HK-2 (cell line): ENCODE results near the gene TMEM91.

Experiments used
- DNase-seq: peaks from one replicate; pipeline ENCODE4 v3.0.0-alpha.2; 2018; ENCODE audit not compliant: unreplicated experiment

Gene TMEM91

DNA sequence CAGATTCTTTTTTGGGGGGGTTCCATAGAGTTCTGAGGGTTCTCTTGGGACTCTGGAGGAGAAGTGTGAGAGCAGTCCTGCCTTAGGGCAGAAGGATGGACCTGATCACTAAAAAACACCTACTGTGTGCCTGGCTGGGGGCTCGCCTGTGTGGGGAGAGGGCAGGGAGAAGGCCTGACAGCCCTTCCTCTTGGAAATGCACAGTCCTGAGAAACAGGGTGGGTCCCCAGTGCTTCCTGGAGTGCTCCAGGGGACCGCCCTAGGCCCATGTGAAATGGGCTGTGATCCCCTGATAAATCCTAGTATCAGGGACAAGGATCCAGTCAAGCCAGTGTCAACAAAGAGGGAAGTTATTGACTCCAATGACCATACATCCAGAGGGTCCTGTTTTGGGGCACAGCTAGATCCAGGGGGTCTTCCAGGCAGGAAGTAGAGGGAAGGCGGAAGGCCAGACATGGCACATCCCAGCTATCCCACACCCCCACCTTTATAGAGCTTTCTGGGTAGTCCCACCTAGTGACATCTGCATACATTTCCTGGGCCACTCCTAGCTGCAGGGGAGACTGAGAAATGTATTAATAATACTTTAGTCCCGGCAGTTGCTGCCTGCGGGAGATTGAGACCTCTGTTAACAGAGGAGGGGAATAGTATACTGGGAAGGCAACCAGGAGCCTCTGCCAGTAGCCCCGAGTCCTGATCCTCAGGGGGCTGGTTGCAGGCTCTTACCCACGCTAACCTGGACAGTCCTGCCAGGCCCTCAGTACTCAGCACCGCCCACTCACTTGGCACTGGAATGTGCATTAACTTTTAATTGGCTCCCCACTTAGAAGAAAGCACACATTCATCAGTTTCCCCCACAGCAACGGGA, 35.0 kb downstream of the TMEM91 start:
- no peak for DNase-seq

DNA sequence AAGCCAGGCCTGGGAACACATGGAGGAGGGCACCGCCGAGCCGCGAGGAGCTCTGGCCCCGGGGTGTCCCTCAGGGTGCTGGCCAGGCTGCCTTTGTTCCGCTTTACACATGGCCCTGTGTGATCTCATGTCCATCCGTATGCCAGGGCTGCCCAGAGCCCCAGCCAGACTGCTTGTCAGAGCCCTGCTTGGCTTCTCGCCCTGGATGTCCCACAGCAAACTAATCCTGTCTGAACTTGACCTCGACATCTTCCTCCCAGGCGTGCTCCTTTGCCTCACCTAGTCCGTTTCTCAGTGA, 35.6 kb downstream of the TMEM91 start:
- DNase-seq: no peak

DNA sequence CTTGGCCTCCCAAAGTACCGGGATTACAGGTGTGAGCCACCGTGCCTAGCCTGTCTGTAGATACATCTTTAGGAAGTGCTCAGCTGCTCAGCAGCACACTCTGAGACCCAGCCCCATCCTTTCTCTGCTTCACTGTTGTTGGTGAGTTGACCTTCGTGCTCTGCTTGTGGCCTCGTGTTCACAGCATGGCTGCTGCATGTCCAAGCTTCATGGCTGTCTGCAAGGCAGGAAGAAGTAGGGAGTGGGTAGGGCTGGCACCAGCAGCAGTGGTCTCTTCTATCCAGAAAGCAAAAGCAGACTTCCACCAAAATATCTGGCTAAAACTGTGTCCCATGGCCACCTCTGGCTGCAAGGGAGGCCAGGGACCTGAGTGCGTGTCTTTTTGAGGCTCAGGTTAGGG, 36.6 kb downstream of the TMEM91 start:
- no peak for DNase-seq

DNA sequence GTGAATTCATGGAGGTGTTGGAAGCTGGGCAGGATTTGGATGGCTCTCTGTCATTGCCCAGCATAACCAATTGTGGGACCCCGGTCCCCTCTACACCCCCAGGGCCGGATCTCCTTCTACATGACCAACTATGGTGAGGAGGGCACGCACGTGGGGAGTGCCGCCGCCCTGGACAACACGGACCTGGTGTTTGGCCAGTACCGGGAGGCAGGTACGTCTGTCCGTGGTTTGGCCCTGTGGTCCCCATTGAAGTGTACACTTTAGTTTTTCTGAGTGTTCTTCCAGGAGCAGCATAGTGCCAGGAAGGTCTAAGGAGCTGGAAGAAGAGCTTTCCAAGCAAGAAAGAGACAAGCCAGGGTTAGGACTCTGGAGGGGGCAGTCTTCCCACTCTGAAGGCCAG, 37.6 kb downstream of the TMEM91 start:
- DNase-seq: no peak

DNA sequence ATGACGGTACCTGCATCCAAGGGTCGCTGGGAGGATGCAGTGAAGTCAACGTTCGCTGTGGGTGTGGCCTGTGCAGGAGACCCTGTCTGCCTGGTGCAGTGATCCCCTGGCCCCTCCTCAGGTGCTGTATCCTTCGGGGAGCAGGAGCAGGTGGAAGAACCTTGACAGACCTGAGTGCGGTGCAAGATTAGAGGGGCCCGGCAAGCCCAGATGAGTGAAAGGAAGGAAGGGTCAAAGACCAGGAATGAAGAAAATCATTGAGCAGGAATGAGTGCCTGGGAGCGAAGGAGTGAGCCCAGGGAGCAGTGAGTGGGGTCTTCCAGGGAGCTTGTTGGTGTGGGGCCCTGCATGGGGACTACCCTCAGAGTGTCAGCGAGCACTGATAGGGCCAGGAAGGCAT, 38.1 kb downstream of the TMEM91 start:
- no peak for DNase-seq

DNA sequence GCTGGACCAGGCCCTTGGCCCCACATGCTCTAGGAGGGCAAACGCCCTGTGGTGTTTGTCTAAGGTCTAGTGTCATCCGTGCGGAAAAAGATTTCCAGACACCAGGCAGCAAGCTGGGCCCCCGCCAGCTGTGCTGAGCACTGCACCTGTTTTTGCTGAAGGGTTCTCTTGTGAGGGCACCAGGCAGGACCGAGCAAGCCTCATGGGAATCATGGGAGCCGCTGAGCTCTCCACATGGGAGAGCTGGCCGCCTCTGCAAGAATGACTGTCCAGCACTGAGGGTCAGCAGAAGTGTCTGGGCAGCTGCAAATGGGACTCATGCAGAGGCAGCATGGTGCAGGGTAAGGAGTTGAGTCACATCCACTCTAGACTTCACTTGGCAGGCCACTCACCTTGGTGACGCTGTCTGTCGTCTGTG, 38.8 kb downstream of the TMEM91 start:
- no peak for DNase-seq

GRCh38 chr19:41416194-41416674, 39.9 kb downstream of the TMEM91 start:
- no peak for DNase-seq

GRCh38 chr19:41420101-41420880, 44.0 kb downstream of the TMEM91 start:
- no peak for DNase-seq

DNA sequence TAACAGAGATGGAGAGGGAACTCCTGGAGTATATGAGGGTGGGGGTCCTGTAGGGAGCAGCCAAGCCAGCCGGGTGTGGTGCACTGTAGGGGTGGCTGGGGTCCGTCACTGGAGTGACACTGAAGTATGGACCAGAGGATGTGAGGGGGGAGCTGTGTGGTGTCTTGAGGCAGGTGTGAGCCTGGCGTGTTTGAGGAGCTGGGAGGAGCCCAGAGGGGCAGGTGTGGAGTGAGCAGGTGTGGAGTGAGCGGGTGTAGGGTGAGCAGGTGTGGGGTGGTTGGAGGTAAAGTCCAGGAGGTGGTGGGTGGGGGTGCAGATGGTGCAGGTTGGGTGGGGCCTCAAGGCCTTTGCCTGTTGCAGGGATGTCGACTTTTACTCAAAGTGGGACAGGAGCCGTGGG, 45.0 kb downstream of the TMEM91 start:
- DNase-seq: no peak

- no peak for DNase-seq
These were observed 45.6 kb downstream of the TMEM91 start for GRCh38 chr19:41421973-41422372.

DNA sequence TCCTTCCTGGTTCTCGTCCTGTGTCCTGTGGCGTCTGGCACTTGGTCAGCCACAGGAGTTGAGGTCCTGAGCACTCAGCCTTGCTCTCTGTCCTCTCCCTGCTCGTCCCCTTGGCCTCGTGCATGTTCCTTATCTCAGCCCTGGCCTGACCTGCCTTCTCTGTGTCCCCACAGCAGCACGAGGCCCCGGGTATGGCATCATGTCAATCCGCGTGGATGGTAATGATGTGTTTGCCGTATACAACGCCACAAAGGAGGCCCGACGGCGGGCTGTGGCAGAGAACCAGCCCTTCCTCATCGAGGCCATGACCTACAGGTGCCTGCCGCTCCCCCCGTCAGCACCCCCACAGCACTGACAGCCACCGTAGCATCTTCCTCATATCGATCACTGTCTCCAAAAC, 46.1 kb downstream of the TMEM91 start:
- DNase-seq: no peak

DNA sequence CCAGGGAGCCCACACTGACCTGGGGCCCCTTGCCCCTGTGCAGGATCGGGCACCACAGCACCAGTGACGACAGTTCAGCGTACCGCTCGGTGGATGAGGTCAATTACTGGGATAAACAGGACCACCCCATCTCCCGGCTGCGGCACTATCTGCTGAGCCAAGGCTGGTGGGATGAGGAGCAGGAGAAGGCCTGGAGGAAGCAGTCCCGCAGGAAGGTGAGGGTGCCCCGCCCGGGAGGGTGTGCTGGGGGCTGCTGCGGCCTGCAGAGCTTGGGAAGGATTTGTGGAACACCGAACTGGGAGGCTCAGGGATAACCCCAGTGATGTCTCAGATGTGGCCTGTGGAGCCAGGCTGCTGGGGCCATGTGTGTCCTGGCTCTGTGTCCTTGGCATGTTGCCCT, 46.6 kb downstream of the TMEM91 start:
- DNase-seq: no peak

DNA sequence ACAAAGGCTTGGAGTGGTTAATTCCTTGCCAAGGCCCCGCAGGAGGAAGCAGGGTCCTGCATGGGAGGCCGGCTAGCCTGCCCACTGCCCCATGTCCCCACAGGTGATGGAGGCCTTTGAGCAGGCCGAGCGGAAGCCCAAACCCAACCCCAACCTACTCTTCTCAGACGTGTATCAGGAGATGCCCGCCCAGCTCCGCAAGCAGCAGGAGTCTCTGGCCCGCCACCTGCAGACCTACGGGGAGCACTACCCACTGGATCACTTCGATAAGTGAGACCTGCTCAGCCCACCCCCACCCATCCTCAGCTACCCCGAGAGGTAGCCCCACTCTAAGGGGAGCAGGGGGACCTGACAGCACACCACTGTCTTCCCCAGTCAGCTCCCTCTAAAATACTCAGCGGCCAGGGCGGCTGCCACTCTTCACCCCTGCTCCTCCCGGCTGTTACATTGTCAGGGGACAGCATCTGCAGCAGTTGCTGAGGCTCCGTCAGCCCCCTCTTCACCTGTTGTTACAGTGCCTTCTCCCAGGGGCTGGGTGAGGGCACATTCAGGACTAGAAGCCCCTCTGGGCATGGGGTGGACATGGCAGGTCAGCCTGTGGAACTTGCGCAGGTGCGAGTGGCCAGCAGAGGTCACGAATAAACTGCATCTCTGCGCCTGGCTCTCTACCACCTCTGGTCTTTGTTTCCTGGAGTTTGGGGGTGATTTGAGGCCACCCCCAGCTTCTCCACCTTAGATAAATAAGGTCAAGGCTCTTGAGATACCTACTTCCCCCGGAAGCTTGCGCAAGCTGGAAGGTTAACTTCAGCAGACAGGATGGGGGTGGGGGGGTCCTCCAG, 48.2 kb downstream of the TMEM91 start:
- no peak for DNase-seq

DNA sequence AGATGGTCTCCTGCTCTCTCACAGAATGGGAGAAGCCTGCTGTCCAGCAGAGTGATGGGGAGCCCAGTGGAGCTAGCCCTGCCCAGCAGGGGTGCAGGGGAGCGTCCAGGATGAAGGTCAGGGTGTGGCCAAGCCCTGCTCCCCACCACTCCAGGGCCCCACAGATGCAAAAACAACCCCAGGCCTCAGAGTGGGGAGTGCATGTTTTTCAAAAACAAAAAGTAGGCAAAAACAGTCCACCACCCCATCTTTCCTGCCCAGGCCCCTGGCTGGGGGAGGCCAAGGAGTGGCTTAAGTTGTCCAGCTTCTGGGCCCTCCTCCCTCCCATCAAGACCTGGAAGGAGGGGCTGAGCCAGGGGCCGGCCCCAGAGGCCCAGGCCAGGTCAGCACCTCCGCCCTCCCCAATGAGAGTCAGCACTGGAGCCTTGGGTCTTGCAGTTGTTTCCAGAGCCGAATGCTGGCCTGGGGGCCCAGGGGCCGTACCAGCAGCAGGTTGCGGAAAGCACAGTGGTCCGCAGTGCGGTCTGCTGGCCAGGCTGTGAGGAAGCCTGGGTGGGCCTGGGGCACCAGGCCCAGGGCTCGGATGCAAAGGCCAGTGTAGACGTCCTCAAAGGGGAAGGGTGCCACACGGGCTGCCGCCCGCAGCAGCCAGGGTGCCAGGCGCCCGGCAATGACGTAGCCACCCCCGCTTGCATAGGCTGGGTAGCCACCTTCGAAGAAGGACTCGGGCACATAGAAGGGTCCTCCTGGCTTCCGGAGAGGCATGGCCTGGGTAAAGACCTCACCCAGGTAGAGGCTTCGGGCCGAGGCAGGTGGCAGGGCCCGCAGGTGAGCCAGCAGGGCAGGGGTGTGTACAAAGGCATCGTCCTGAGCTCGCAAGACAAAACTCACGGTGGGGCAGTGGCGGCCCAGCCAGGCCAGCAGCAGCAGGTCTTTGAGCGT, 49.1 kb downstream of the TMEM91 start:
- no peak for DNase-seq

DNA sequence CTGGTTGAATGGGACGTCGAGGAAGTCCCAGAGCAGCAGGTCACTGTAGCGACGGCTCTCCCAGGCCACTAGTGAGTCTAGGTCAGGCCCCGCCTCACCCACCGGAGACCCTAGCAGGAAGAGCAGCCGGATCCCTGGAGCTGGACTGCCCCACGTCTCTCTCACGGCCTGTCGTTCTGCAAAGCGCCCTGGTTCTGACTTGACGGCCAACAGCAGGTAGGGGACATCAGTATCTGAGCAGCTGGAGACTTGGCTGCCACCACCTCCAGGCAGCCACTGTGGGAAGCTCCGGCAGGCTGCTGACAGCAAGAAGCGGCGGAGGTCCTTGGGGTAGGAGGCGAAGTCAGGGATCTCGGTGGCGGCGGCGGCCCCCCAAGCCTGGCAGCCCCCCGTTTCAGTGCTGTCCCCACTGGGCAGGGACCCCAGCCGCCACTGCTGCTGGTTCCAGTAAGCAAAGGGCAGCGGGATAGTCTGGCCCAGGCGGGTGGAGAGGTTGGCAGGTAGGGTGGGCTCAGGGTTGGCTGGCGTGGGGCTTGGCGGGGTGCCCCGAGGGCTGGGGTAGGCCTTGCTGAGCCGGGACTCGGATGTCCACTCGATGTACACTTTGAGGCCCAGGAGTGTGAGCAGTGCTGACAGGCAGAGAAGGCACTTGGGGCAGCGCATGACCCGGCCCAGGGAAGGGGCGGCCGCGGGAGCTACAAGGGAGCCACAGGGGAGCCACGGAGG, 49.9 kb downstream of the TMEM91 start:
- no peak for DNase-seq

DNA sequence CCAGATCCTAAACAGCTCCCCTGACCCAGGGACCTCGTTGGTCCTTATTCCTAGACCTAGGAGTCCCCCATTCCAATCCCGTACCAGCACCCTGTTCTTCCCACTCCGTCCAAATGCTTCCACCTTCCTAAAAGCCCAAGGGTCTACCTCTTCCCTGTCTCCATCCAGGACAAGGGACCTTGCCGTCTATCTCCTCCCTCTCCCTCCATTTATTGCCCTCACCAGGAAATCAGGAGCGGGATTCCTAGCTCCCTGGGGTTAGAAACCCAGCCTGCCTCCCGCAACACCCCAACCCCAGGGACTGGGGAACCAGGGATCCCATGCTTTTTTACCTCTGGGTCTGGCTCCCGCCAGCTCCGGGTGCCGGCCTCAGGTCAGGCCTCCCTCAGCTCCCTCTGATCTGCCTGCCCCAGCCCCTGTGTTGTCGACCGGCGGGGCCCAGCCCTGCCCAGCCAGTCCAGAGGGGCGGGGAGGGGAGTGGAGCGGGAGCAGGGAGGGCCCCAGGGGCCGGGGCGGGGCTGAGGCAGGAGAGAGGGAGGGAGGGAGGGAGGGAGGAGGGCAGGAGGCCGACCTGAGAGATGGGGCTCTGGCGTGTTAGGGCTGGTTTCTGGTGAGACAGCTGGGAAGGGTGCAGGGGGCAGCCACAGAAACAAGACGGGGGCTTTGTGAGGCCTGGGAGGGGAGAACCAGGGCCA, 50.8 kb downstream of the TMEM91 start, which contains the start of gene B3GNT8:
B3GNT8 (minus strand) TSS at position 423 of the 695 bp plus-strand sequence. CDS start 596 bp downstream, outside the sequence.
- no peak for DNase-seq

DNA sequence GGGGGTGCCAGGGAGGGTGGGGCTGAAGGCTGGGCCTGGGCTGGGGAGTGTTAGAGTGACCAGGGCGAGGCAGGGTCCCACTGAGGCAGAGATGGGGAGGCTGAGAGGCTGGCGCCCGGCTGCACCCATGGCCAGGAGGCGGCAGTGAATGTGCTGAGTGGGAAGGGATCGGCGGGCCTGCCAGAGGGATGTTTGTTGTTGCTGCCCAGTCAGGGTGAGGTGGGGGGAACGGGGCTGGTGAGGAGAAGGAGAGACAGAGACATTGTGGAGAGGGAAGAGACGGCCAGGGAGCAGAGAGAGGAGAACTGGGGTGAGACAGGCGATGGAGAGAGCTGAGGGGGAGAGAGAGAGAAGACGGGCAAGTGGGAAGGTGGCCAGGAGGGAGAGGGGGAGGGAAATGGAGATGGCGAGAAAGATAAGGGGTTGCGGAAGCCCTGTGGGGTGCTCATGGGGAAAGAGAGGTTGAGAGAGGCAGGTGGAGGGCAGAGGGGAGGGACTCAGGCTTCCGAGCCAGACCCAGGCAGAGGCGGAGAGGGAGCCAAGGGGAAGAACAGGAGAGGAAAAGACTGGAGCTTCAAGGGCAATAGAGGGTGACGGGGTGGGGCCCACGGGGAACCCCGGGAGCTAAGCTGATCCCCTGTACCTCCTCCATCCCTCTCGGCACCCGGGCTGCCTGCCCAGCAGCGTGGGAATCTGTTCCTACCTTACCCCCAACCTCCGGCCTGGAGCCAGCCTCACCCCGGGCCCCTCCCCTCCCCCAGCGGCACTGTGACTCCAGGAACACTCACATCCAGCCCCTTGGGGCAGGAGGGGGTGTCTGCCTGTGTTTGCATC, 51.5 kb downstream of the TMEM91 start:
- no peak for DNase-seq

DNA sequence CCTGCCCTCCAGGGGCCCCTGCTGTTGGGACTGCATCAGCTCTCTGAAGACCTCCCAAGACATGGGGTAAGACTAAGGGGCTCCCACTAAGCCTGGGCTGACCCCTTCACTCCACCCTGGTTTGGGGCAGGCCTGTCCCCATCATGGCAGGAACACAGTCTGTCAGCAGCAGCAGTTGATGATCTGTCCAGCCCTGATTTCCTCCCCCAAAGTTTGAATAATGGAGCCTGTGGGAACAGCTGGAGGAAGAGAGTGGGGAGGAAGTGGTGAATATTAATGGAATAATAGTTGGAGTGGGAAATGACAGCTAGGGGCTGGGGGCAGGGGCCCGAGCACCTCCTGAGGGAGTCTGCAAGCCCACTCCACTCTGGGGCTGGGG, 52.1 kb downstream of the TMEM91 start:
- no peak for DNase-seq

GRCh38 chr19:41430922-41431321, 54.6 kb downstream of the TMEM91 start:
- DNase-seq: no peak
